Middle frontal gyrus (tissue), 1 donor: Measurements from ENCODE around the gene STRIP2.
"Not testable (repeated sequence)": the region's sequence is repeated elsewhere in the genome, so short reads cannot be mapped to it uniquely, and the experiment has no call there.

Experiments
- DNase-seq: peaks from one replicate; pipeline ENCODE4 v3.0.0-alpha.2; 2015; ENCODE audit warnings: low spot score; ENCODE audit errors: extremely low spot score

Gene STRIP2

GRCh38 chr7:129525225-129525862 is 91.1 kb downstream of the STRIP2 start:
- no peak for DNase-seq

GRCh38 chr7:129529643-129530042 is 95.4 kb downstream of the STRIP2 start:
- no peak for DNase-seq

- no peak for DNase-seq
Observed at GRCh38 chr7:129530795-129531391, 96.7 kb downstream of the STRIP2 start.

- DNase-seq: no peak
Observed at GRCh38 chr7:129531721-129532120, 97.5 kb downstream of the STRIP2 start.

- no peak for DNase-seq
Observed at GRCh38 chr7:129532375-129532774, 98.1 kb downstream of the STRIP2 start.

- DNase-seq: not testable (repeated sequence)
Observed at GRCh38 chr7:129534558-129535274, 100.5 kb downstream of the STRIP2 start.

GRCh38 chr7:129535896-129536295 is 101.7 kb downstream of the STRIP2 start:
- no peak for DNase-seq

GRCh38 chr7:129536323-129536722 is 102.1 kb downstream of the STRIP2 start:
- no peak for DNase-seq
